ENCODE measurements around the gene GPR87. TPM values are rescaled to one million over a fixed set of nuclear protein-coding genes. Genes with fewer than 3 reads are reported as not detected.

Gene GPR87
- total RNA-seq, 2 experiments from 2014 or later, result not detected

- Histone ChIP-seq H3K4me1 (ENCODE audit: insufficient read depth, low read length) (no peaks in the 10 kb centered on the region), H3K9me3 (ENCODE audit: control insufficient read depth in 1 of 2, insufficient read depth in 1 of 2, low read length in 2 of 2) (no peaks in the 10 kb centered on the region), H3K27me3 (ENCODE audit: control insufficient read depth in 1 of 2, insufficient read depth in 2 of 2, low read length in 2 of 2) (peaks cover 0 to 9% of the 10 kb centered on the region in 2 experiments), H3K27ac (ENCODE audit: low read depth in 1 of 2, low read length in 2 of 2) (no peak overlapping the region), H3K4me3 (ENCODE audit: low read length) (no peak overlapping the region), H3K36me3 (ENCODE audit: insufficient read depth, low read length) (no peaks in the 10 kb centered on the region)
- ATAC-seq (ENCODE audit: poor library complexity) (no peak), DNase-seq (no peak)
- ChIA-PET POLR2A (no interaction called here), CTCF (interaction anchor here (1.0 kb wide), 1 partner anchor 33 kb away, joined by 3 read pairs; no protein-coding TSS in a partner anchor)
- no peaks in the 10 kb centered on the region for H3K4me1 Mint-ChIP-seq (ENCODE audit: low read depth)
- no peaks in the 10 kb centered on the region for H3K36me3 Mint-ChIP-seq (ENCODE audit: low read depth)
- no peak overlapping the region for H3K4me3 Mint-ChIP-seq
- peaks cover 23% of the 10 kb centered on the region for H3K27me3 Mint-ChIP-seq
- intact Hi-C loops (cut with DNase I, micrococcal nuclease), result no loop called here
- no peak overlapping the region for H3K27ac Mint-ChIP-seq
- TF ChIP-seq CTCF (IDR thresholded peaks at IDR 0.05), result no peak
- H3K9me3 Mint-ChIP-seq, result no peaks in the 10 kb centered on the region
Observed at GRCh38 chr3:151299006-151299405, 17.6 kb downstream of the GPR87 start.

GRCh38 chr3:151297429-151297828 lies 19.2 kb downstream of the GPR87 start:
- no peak overlapping the region for H3K27ac Mint-ChIP-seq
- H3K4me3 Mint-ChIP-seq, result no peak overlapping the region
- Histone ChIP-seq H3K4me3 (ENCODE audit: low read length) (no peak overlapping the region), H3K4me1 (ENCODE audit: insufficient read depth, low read length) (no peaks in the 10 kb centered on the region), H3K27me3 (ENCODE audit: control insufficient read depth in 1 of 2, insufficient read depth in 2 of 2, low read length in 2 of 2) (peaks cover 0 to 9% of the 10 kb centered on the region in 2 experiments), H3K9me3 (ENCODE audit: control insufficient read depth in 1 of 2, insufficient read depth in 1 of 2, low read length in 2 of 2) (no peaks in the 10 kb centered on the region), H3K27ac (ENCODE audit: low read depth in 1 of 2, low read length in 2 of 2) (no peak overlapping the region), H3K36me3 (ENCODE audit: insufficient read depth, low read length) (no peaks in the 10 kb centered on the region)
- ChIA-PET POLR2A (no interaction called here), CTCF (no interaction called here)
- ATAC-seq (ENCODE audit: poor library complexity) (no peak), DNase-seq (no peak)
- H3K4me1 Mint-ChIP-seq (ENCODE audit: low read depth), result no peaks in the 10 kb centered on the region
- intact Hi-C loops (cut with DNase I, micrococcal nuclease), result no loop called here
- H3K27me3 Mint-ChIP-seq, result peaks cover 15% of the 10 kb centered on the region
- TF ChIP-seq CTCF (IDR thresholded peaks at IDR 0.05), result no peak
- H3K9me3 Mint-ChIP-seq, result no peaks in the 10 kb centered on the region
- no peaks in the 10 kb centered on the region for H3K36me3 Mint-ChIP-seq (ENCODE audit: low read depth)

GRCh38 chr3:151296226-151296625 lies 20.4 kb downstream of the GPR87 start:
- no peaks in the 10 kb centered on the region for H3K36me3 Mint-ChIP-seq (ENCODE audit: low read depth)
- H3K27me3 Mint-ChIP-seq, result peaks cover 15% of the 10 kb centered on the region
- ATAC-seq (ENCODE audit: poor library complexity), result no peak
- no peaks in the 10 kb centered on the region for H3K9me3 Mint-ChIP-seq
- intact Hi-C loops (cut with DNase I, micrococcal nuclease), result no loop called here
- H3K4me1 ChIP-seq (ENCODE audit: insufficient read depth, low read length), result no peaks in the 10 kb centered on the region
- no peaks in the 10 kb centered on the region for H3K9me3 ChIP-seq (ENCODE audit: control insufficient read depth in 1 of 2, insufficient read depth in 1 of 2, low read length in 2 of 2)
- no peak overlapping the region for H3K27ac ChIP-seq (ENCODE audit: low read depth in 1 of 2, low read length in 2 of 2)
- H3K4me3 Mint-ChIP-seq, result no peak overlapping the region
- DNase-seq, result no peak
- no peaks in the 10 kb centered on the region for H3K4me1 Mint-ChIP-seq (ENCODE audit: low read depth)
- ChIA-PET POLR2A (no interaction called here), CTCF (no interaction called here)
- TF ChIP-seq CTCF (IDR thresholded peaks at IDR 0.05), result no peak
- no peak overlapping the region for H3K4me3 ChIP-seq (ENCODE audit: low read length)
- H3K36me3 ChIP-seq (ENCODE audit: insufficient read depth, low read length), result no peaks in the 10 kb centered on the region
- H3K27me3 ChIP-seq (ENCODE audit: control insufficient read depth in 1 of 2, insufficient read depth in 2 of 2, low read length in 2 of 2), result peaks cover 0 to 9% of the 10 kb centered on the region in 2 experiments
- H3K27ac Mint-ChIP-seq, result no peak overlapping the region

All from CD4-positive, alpha-beta T cell (primary cell).